Effector memory CD8-positive, alpha-beta T cell (primary cell): ENCODE measurements around the gene TBXAS1.

Experiments
- ATAC-seq: fragments of 150-1000 bp; cut with Tn5 transposase; replicated peaks from 2 replicates; pipeline ENCODE4 v1.10.0; 2021; ENCODE audit warnings: mild to moderate bottlenecking, moderate library complexity
- DNase-seq, 3 experiments: peaks; one replicate each; pipeline ENCODE4 v3.0.0; 2021
- H3K27ac Mint-ChIP-seq, 2 donors: one replicate each; pipeline ENCODE4 v1.8.0; 2022; ENCODE audit warnings: mild to moderate bottlenecking in 2 of 2, mixed read lengths in 2 of 2, moderate library complexity in 2 of 2
- H3K27me3 Mint-ChIP-seq, 2 donors: one replicate each; pipeline ENCODE4 v1.8.0; 2022; ENCODE audit warnings: mixed read lengths in 2 of 2
- H3K36me3 Mint-ChIP-seq: one replicate; pipeline ENCODE4 v1.8.0; 2022; ENCODE audit warnings: mild to moderate bottlenecking, moderate library complexity, mixed read lengths; ENCODE audit not compliant: insufficient read depth
- H3K4me1 Mint-ChIP-seq, 2 donors: one replicate each; pipeline ENCODE4 v1.8.0; 2022; ENCODE audit warnings: low read depth in 2 of 2, mixed read lengths in 2 of 2
- H3K4me3 Mint-ChIP-seq, 2 donors: one replicate each; pipeline ENCODE4 v1.8.0; 2022; ENCODE audit warnings: mild to moderate bottlenecking in 2 of 2, mixed read lengths in 2 of 2, moderate library complexity in 2 of 2
- H3K9me3 Mint-ChIP-seq, 2 donors: one replicate each; pipeline ENCODE4 v1.8.0; 2022; ENCODE audit warnings: mixed read lengths in 2 of 2
- total RNA-seq, 9 experiments: gene quantifications; one replicate each; lab custom pipeline; 2026; lab: John Stamatoyannopoulos, UW

TBXAS1 gene
- 0.88 to 16.5 (median 4.0) reads per million in 9 experiments for total RNA-seq

DNA sequence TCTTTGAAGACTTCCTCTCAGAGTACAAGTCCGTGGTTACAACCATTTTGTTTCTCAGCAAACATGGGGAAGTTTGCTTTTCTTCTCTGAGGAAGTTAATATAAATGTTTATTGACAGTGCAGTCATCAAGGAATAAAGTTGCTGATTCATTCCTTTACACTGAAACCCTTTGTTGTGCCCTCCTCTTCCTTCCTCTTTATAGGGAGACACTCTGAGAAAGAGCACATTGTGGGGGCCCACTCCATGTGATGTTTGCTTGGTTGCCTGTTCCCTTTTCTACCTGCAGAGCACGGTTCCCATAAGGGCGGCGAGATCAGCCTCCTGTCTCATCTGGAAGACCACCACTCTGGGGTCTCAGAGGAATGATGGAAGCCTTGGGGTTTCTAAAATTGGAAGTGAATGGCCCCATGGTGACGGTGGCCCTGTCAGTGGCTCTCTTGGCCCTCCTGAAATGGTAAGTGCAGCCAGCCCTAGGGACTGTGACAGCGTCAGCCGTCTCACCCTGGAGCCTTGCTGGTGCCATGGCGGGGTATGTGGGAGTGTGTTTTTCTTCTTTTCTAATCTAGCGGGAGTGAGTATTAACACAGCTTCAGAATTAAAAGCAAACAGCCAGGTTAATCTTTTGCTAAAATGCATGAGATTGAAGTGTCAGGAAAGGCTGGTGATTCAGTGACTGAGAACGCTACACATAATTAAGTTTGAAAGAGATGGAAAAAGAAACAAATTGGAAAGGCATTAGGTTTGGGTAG, at the start of gene TBXAS1:
TBXAS1 (plus strand) TSS at position 240 of the 750 bp plus-strand sequence; CDS start at position 367, 127 bp downstream.
- H3K4me1 Mint-ChIP-seq: peaks cover 0 to 14% of the 10 kb centered on the region in 2 donors
- peaks cover 2 to 4% of the 10 kb centered on the region in 2 donors for H3K9me3 Mint-ChIP-seq
- DNase-seq (no peak), ATAC-seq (peak; percentile 65)
- H3K4me3 Mint-ChIP-seq: peak within 1 kb of the TSS; percentile 9 to 77
- H3K27me3 Mint-ChIP-seq: peaks cover 27% of the 10 kb centered on the region in 2 donors
- H3K36me3 Mint-ChIP-seq: peaks cover 4% of the 10 kb centered on the region
- peak within 1 kb of the TSS in 1 of 2 donors; percentile 89 for H3K27ac Mint-ChIP-seq

DNA sequence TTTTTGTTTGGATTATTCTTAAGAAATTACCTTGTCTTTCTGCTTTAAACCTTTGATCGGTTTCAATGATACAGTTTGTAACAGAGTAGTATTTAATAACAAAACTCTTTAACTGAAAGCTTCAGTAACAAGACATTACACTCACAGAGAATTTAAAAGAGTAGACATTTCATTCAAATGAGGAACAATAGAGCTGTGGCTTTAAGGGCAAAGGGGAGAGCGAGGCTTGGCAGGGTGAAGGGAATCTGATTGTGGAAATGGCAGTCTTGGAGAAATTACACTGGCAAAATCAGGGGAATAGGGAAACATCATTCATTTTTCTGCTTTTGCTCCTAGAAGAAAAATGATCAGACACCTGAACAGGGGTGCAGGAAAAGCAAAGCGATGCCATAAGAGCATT, 46.1 kb upstream of the TBXAS1 start:
- no peak for DNase-seq
- no peak for ATAC-seq

DNA sequence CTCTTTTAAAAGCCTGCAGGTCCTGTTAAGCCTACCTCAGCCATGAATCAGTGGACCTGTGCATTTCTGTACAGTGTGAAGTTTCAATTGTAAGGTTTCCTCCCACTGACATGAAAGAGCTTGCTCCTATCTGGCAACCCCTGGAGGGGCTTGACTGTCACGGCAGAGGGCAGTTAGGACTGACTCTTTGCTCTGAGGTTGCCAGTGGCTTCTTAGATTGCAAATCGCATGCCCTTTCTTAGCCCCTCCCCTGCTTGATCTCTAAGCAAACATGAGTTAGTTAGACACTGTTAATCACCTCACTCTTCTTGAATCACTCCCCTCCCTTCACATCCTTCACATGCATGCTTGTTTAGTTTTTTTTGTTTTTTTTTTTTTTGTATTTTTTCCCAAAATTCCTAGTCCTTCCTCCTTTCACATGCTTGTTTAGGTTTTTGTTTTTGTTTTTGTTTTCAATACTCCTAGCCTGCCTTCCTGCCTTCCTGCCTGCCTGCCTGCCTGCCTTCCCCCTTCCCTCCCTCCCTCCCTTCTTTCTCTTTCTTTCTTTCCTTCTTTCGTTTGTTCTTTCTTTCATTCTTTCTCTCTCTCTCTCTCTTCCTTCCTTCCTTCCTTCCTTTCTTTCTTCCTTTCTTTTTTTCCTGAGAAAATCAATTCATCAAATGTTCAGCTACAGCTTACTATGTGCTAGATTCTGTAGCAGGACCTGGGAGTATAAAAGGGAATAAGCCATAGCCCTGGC, 45.2 kb upstream of the TBXAS1 start:
- Mint-ChIP-seq H3K9me3 (no peaks in the 10 kb centered on the region), H3K27me3 (peaks cover 23 to 33% of the 10 kb centered on the region in 2 donors), H3K36me3 (no peaks in the 10 kb centered on the region), H3K4me3 (no peak overlapping the region), H3K4me1 (peaks cover 5 to 8% of the 10 kb centered on the region in 2 donors), H3K27ac (no peak overlapping the region)
- no peak for DNase-seq
- no peak for ATAC-seq

More for the DNA sequence above, 46.1 kb upstream of the TBXAS1 start:
- no peaks in the 10 kb centered on the region for H3K9me3 Mint-ChIP-seq
- no peak overlapping the region for H3K4me3 Mint-ChIP-seq
- H3K27me3 Mint-ChIP-seq: peaks cover 23 to 27% of the 10 kb centered on the region in 2 donors
- H3K36me3 Mint-ChIP-seq: no peaks in the 10 kb centered on the region
- H3K27ac Mint-ChIP-seq: no peak overlapping the region
- H3K4me1 Mint-ChIP-seq: peaks cover 8 to 13% of the 10 kb centered on the region in 2 donors

DNA sequence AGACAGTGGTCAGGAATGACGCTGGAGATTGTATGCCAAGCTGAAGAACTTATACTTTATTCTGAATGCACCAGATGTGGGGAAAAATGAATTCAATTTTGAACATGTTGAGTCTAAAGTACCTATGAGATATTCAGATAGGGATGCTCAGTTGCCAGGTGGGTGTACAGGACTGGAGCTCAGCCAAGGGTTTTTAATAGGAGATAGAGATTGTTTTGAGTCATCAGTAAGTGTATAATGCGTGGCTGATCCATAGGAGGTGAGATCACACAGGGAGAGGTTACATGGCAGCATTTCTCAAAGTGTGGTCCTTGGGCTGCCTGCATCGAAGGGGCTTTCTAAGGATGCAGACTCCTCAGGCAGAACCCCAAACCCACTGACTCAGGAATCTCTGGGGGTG, 44.4 kb upstream of the TBXAS1 start:
- no peak overlapping the region for H3K27ac Mint-ChIP-seq
- peaks cover 21 to 33% of the 10 kb centered on the region in 2 donors for H3K27me3 Mint-ChIP-seq
- no peak for ATAC-seq
- no peak for DNase-seq
- no peaks in the 10 kb centered on the region for H3K9me3 Mint-ChIP-seq
- no peak overlapping the region for H3K4me3 Mint-ChIP-seq
- H3K36me3 Mint-ChIP-seq: no peaks in the 10 kb centered on the region
- peaks cover 0 to 2% of the 10 kb centered on the region in 2 donors for H3K4me1 Mint-ChIP-seq

DNA sequence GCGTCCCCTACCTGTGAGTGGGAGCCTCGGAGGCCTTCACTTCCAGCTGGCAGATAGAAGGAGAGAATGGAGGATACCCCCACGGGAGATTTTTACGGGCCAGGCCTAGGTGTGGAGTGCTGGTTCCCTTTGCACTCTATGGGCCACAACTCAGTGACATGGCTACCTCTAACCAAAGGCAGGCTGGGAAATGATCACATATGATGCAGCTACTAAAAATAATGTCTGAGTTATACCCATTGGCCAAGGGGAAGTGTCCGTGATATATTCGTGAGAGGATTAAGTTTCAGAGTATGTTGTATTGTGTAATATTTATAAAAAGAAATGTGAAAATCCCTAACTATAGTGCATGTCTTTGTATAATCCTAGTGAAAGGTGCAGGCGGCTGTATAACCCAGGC, 37.7 kb upstream of the TBXAS1 start:
- H3K27ac Mint-ChIP-seq: no peak overlapping the region
- H3K36me3 Mint-ChIP-seq: no peaks in the 10 kb centered on the region
- DNase-seq (no peak), ATAC-seq (no peak)
- H3K27me3 Mint-ChIP-seq: peaks cover 0 to 19% of the 10 kb centered on the region in 2 donors
- no peaks in the 10 kb centered on the region for H3K4me1 Mint-ChIP-seq
- H3K9me3 Mint-ChIP-seq: no peaks in the 10 kb centered on the region
- H3K4me3 Mint-ChIP-seq: no peak overlapping the region

DNA sequence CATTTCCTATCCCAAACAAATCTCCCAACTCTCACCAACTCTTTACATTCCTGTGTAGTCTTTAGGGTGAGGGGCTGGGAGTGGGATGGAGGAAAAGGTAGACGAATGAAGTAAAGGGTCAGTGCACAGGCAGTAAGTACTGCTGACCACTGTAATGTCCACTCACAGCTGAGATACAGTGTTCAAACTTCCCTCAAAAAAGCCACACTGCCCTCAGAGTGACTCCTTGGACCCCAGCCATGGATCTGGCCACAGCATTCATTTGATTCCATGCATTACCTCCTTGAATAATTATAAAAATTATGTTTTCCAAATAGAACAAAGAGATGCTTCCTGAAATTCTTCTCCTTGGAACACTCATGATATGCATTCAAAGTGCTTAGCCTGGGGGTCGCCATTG, 31.5 kb upstream of the TBXAS1 start:
- no peaks in the 10 kb centered on the region for H3K36me3 Mint-ChIP-seq
- ATAC-seq (no peak), DNase-seq (no peak)
- no peaks in the 10 kb centered on the region for H3K4me1 Mint-ChIP-seq
- no peaks in the 10 kb centered on the region for H3K9me3 Mint-ChIP-seq
- H3K27me3 Mint-ChIP-seq: peaks cover 3 to 19% of the 10 kb centered on the region in 2 donors
- no peak overlapping the region for H3K4me3 Mint-ChIP-seq
- no peak overlapping the region for H3K27ac Mint-ChIP-seq

DNA sequence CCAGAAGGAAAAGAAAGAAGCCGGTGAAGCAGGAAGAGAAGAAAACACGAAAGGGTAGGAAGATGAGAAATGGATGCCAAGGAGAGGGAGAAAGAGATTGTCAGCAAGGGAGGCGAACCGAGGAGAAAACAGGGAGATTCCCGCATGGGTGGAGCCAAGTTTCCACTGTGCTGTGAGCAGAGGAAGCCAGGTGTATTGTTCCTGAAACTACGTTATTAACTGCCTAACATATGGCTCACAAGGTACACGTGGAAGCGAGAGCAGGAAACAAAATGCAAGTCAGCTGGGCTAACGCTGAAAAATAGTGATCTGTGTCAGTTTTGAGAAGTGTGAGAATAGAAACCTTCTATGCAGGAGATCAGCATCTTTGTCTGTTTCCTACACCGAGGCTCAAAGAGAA, 30.8 kb upstream of the TBXAS1 start:
- Mint-ChIP-seq H3K4me3 (no peak overlapping the region), H3K27me3 (peaks cover 9 to 25% of the 10 kb centered on the region in 2 donors), H3K4me1 (no peaks in the 10 kb centered on the region), H3K36me3 (no peaks in the 10 kb centered on the region), H3K9me3 (no peaks in the 10 kb centered on the region), H3K27ac (no peak overlapping the region)
- DNase-seq: no peak
- no peak for ATAC-seq

DNA sequence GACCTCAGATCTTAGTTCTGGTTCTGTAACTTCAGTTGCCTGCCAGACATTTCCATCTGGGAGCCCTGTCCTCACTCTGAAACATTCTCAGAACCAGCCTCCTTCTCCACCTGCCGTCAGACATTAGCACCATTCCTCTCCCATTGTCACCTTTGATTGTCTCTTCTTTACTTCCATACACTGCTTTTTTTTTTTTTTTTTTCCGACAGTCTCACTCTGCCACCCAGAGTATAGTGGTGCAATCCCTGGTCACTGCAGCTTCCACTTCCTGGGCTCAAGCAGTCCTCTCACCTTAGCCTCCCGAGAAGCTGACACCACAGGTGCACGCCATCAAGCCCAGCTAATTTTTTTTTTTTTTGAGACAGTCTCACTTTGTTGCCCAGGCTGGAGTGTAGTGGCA, 30.2 kb upstream of the TBXAS1 start:
- no peaks in the 10 kb centered on the region for H3K4me1 Mint-ChIP-seq
- DNase-seq (no peak), ATAC-seq (no peak)
- H3K36me3 Mint-ChIP-seq: no peaks in the 10 kb centered on the region
- no peak overlapping the region for H3K27ac Mint-ChIP-seq
- no peak overlapping the region for H3K4me3 Mint-ChIP-seq
- H3K9me3 Mint-ChIP-seq: no peaks in the 10 kb centered on the region
- H3K27me3 Mint-ChIP-seq: peaks cover 9 to 26% of the 10 kb centered on the region in 2 donors

DNA sequence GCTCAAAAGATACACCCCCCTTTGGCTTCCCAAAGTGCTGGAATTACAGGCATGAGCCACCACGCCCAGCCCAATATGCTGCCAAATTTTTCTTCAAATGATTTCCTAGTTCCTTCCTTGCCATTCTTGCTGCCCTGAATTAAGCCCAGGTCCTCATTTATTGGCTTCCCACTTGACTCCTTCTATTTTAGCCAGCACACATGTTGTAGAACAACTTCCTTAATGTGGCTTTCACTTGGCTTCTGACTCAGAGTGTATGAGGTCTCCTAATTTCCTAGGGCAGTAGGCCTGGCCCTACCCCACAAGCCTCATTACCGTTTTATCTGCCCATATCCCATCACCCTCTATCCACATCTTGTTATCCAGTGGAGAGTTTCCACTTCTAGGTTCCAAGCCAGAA, 29.5 kb upstream of the TBXAS1 start:
- no peak for DNase-seq
- ATAC-seq: no peak
- H3K4me3 Mint-ChIP-seq: no peak overlapping the region
- no peak overlapping the region for H3K27ac Mint-ChIP-seq
- no peaks in the 10 kb centered on the region for H3K4me1 Mint-ChIP-seq
- peaks cover 9 to 26% of the 10 kb centered on the region in 2 donors for H3K27me3 Mint-ChIP-seq
- H3K9me3 Mint-ChIP-seq: no peaks in the 10 kb centered on the region
- no peaks in the 10 kb centered on the region for H3K36me3 Mint-ChIP-seq

DNA sequence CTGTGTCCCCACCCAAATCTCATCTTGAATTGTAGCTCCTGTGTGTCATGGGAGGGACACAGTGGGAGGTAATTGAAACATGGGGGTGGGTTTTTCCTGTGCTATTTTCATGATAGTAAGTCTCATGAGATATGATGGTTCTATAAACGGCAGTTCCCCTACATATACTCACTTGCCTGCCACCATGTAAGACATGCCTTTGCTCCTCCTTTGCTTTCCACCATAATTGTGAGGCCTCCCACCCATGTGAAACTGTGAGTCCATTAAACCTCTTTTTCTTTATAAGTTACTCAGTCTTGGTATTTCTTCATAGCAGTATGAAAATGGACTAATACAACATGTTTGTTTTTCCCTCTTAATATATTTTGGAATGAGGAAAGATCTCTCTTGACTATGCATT, 24.5 kb upstream of the TBXAS1 start:
- no peaks in the 10 kb centered on the region for H3K36me3 Mint-ChIP-seq
- H3K27ac Mint-ChIP-seq: no peak overlapping the region
- H3K4me3 Mint-ChIP-seq: no peak overlapping the region
- no peaks in the 10 kb centered on the region for H3K9me3 Mint-ChIP-seq
- H3K4me1 Mint-ChIP-seq: no peaks in the 10 kb centered on the region
- DNase-seq (no peak), ATAC-seq (no peak)
- H3K27me3 Mint-ChIP-seq: peaks cover 34 to 40% of the 10 kb centered on the region in 2 donors

DNA sequence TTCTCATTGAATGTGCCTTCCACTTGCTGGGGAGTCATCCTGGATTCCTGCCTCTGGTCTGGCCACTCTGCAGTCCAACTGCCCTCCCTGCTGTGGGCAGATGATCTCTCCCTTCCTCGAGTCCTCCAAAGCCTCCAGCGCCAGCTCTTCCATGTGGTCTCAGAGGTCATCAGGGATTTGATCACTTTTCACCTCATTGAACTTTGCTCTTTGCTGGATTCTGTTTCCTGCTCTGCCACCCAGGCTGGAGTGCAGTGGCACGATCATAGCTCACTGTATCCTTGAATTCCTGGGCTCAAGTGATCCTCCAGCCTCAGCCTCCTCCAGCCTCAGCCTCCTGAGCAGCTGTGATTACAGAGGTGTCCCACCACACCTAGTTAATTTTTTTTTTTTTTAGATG, 22.1 kb upstream of the TBXAS1 start:
- H3K4me3 Mint-ChIP-seq: no peak overlapping the region
- H3K4me1 Mint-ChIP-seq: no peaks in the 10 kb centered on the region
- peaks cover 31 to 34% of the 10 kb centered on the region in 2 donors for H3K27me3 Mint-ChIP-seq
- ATAC-seq (no peak), DNase-seq (no peak)
- no peaks in the 10 kb centered on the region for H3K9me3 Mint-ChIP-seq
- H3K36me3 Mint-ChIP-seq: no peaks in the 10 kb centered on the region
- no peak overlapping the region for H3K27ac Mint-ChIP-seq

DNA sequence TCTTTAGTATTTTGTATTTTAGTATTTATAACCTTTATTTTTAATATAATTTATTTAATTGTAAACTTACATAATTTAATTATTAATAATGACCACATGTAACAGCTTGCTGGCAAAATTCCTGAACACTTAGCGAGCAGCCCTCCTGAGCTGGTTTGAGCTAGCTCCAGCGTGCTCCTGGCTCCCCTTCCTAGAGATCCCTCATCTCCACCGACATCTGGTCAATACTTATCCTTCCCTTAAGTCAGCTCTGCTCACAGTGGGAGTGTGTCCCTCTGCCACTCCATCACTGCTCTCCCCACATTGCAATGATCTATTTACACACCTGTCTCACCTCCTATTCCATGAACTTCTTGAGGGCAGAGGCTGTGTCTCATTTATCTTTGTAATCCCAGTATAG, 20.6 kb upstream of the TBXAS1 start:
- DNase-seq (no peak), ATAC-seq (no peak)
- Mint-ChIP-seq H3K36me3 (no peaks in the 10 kb centered on the region), H3K27me3 (peaks cover 23 to 25% of the 10 kb centered on the region in 2 donors), H3K27ac (no peak overlapping the region), H3K4me1 (no peaks in the 10 kb centered on the region), H3K9me3 (no peaks in the 10 kb centered on the region), H3K4me3 (no peak overlapping the region)

DNA sequence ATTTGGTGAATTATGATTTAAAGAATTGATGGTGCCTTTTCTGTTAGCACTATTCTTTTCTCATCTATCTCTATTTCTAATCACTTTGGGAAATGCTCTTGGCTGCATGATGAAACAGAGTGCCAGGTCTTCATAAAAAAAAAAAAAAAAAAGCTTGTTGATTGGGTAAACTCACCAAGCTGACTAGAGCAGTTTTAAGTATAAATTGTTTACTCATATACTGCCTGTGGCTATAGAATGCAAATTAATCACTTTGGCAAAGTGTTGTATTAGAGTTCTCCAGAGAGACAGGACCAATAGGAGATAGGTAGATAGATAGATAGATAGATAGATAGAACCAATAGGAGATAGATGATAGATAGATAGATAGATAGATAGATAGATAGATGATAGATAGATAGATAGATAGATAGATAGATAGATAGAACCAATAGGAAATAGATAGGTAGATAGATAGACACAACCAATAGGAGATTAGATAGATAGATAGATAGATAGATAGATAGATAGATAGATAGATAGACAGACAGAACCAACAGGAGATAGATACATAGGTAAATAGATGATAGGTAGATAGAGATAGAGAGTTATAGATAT, 20.1 kb upstream of the TBXAS1 start:
- H3K27me3 Mint-ChIP-seq: peaks cover 23 to 25% of the 10 kb centered on the region in 2 donors
- no peaks in the 10 kb centered on the region for H3K36me3 Mint-ChIP-seq
- ATAC-seq (no peak), DNase-seq (no peak)
- H3K9me3 Mint-ChIP-seq: no peaks in the 10 kb centered on the region
- H3K4me1 Mint-ChIP-seq: peaks cover 0 to 2% of the 10 kb centered on the region in 2 donors
- H3K27ac Mint-ChIP-seq: no peak overlapping the region
- no peak overlapping the region for H3K4me3 Mint-ChIP-seq
